ENCODE measurements around the gene DUSP9. TPM values are rescaled to one million over a fixed set of nuclear protein-coding genes. Genes with fewer than 3 reads are reported as not detected.

DUSP9 gene
- total RNA-seq, 1 experiment from 2014 or later = 14.2 TPM

- ChIA-PET POLR2A (no interaction called here), RAD21 (ENCODE audit: low non-redundant PET in 1 of 2, low total read pairs in 2 of 2, uncharacterized antibody in 2 of 2, unreplicated experiment in 2 of 2) (interaction anchor here in 1 of 2 experiments (0.6 kb wide), 1 partner anchor 31 kb away, joined by 3 read pairs; no protein-coding TSS in a partner anchor), CTCF (no interaction called here)
- Histone ChIP-seq H3K4me1 (ENCODE audit: control insufficient read depth in 1 of 2, insufficient read depth in 2 of 2, low read length in 2 of 2) (no peaks in the 10 kb centered on the region), H3K9me2 (ENCODE audit: insufficient read depth) (no peaks in the 10 kb centered on the region), H2AFZ (ENCODE audit: low read depth, low read length, poor library complexity, severe bottlenecking) (no peak overlapping the region), H3K27me3 (ENCODE audit: insufficient read depth, low read length) (no peaks in the 10 kb centered on the region), H4K20me1 (ENCODE audit: insufficient read depth) (no peaks in the 10 kb centered on the region), H3K4me3 (replicated peaks in 1 of 2; ENCODE audit: low read depth in 1 of 2, low read length in 2 of 2) (no peak overlapping the region), H3K36me3 (ENCODE audit: control insufficient read depth in 1 of 2, insufficient read depth in 2 of 2, low read length in 2 of 2) (no peaks in the 10 kb centered on the region), H3K9ac (ENCODE audit: low read length) (no peak overlapping the region), H3K4me2 (ENCODE audit: low read length) (no peak overlapping the region), H3K9me3 (ENCODE audit: control insufficient read depth in 1 of 2, insufficient read depth in 1 of 2, low read depth in 1 of 2, low read length in 2 of 2) (no peaks in the 10 kb centered on the region), H3K27ac (ENCODE audit: low read depth, low read length) (no peak overlapping the region), H3K79me2 (ENCODE audit: insufficient read depth, low read length) (no peaks in the 10 kb centered on the region)
- TF ChIP-seq RAD21 (IDR thresholded peaks at IDR 0.05; ENCODE audit: low read depth) (peak; percentile 45), ZFX (IDR thresholded peaks at IDR 0.05) (no peak)
- TF ChIP-seq, protein P1, sequence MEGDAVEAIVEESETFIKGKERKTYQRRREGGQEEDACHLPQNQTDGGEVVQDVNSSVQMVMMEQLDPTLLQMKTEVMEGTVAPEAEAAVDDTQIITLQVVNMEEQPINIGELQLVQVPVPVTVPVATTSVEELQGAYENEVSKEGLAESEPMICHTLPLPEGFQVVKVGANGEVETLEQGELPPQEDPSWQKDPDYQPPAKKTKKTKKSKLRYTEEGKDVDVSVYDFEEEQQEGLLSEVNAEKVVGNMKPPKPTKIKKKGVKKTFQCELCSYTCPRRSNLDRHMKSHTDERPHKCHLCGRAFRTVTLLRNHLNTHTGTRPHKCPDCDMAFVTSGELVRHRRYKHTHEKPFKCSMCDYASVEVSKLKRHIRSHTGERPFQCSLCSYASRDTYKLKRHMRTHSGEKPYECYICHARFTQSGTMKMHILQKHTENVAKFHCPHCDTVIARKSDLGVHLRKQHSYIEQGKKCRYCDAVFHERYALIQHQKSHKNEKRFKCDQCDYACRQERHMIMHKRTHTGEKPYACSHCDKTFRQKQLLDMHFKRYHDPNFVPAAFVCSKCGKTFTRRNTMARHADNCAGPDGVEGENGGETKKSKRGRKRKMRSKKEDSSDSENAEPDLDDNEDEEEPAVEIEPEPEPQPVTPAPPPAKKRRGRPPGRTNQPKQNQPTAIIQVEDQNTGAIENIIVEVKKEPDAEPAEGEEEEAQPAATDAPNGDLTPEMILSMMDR (IDR thresholded peaks at IDR 0.05 in 2 of 3, conservative IDR thresholded peaks at IDR 0.05 in 1 of 3; ENCODE audit: borderline replicate concordance in 1 of 3, insufficient read depth in 1 of 3, low read depth in 2 of 3, low read length in 2 of 3) = peak; percentile 55 to 76 (median 70)
- no TSS peak for BruUV-seq (replicated peaks)
- DNase-seq (ENCODE audit: low read depth, low spot score) (no peak), ATAC-seq (peak; percentile 98)
- intact Hi-C loops (cut with micrococcal nuclease) = no loop called here
Observed at GRCh38 chrX:153635788-153636668, 11.0 kb upstream of the DUSP9 start.

GRCh38 chrX:153636716-153637115 is 10.3 kb upstream of the DUSP9 start:
- no TSS peak for BruUV-seq (replicated peaks)
- ChIA-PET RAD21 (ENCODE audit: low non-redundant PET in 1 of 2, low total read pairs in 2 of 2, uncharacterized antibody in 2 of 2, unreplicated experiment in 2 of 2) (no interaction called here), CTCF (no interaction called here), POLR2A (no interaction called here)
- H3K27ac ChIP-seq (ENCODE audit: low read depth, low read length) = no peak overlapping the region
- H2AFZ ChIP-seq (ENCODE audit: low read depth, low read length, poor library complexity, severe bottlenecking) = no peak overlapping the region
- no peaks in the 10 kb centered on the region for H3K79me2 ChIP-seq (ENCODE audit: insufficient read depth, low read length)
- H3K4me3 ChIP-seq (replicated peaks in 1 of 2; ENCODE audit: low read depth in 1 of 2, low read length in 2 of 2) = no peak overlapping the region
- intact Hi-C loops (cut with micrococcal nuclease) = no loop called here
- no peaks in the 10 kb centered on the region for H3K36me3 ChIP-seq (ENCODE audit: control insufficient read depth in 1 of 2, insufficient read depth in 2 of 2, low read length in 2 of 2)
- H3K27me3 ChIP-seq (ENCODE audit: insufficient read depth, low read length) = no peaks in the 10 kb centered on the region
- H3K4me2 ChIP-seq (ENCODE audit: low read length) = no peak overlapping the region
- H3K9me2 ChIP-seq (ENCODE audit: insufficient read depth) = no peaks in the 10 kb centered on the region
- H3K4me1 ChIP-seq (ENCODE audit: control insufficient read depth in 1 of 2, insufficient read depth in 2 of 2, low read length in 2 of 2) = no peaks in the 10 kb centered on the region
- no peaks in the 10 kb centered on the region for H3K9me3 ChIP-seq (ENCODE audit: control insufficient read depth in 1 of 2, insufficient read depth in 1 of 2, low read depth in 1 of 2, low read length in 2 of 2)
- ATAC-seq = no peak; the same call in 1 of the 2 replicates
- no peaks in the 10 kb centered on the region for H4K20me1 ChIP-seq (ENCODE audit: insufficient read depth)
- H3K9ac ChIP-seq (ENCODE audit: low read length) = no peak overlapping the region
- no peak for DNase-seq (ENCODE audit: low read depth, low spot score)
- TF ChIP-seq ZFX (IDR thresholded peaks at IDR 0.05) = no peak
- TF ChIP-seq FOSL1 (IDR thresholded peaks at IDR 0.05; ENCODE audit: low read depth) = no peak
- TF ChIP-seq SRF (IDR thresholded peaks at IDR 0.05; ENCODE audit: low read depth) = no peak
- TF ChIP-seq EGR1 (IDR thresholded peaks at IDR 0.05; ENCODE audit: low read depth) = no peak
- no peak for TF ChIP-seq EZH2 (IDR thresholded peaks at IDR 0.05)
- TF ChIP-seq SP1 (IDR thresholded peaks at IDR 0.05; ENCODE audit: low read depth) = no peak
- TF ChIP-seq YY1 (IDR thresholded peaks at IDR 0.05; ENCODE audit: extremely low read depth, insufficient replicate concordance, low read depth, low read length) = no peak
- TF ChIP-seq, protein P2, sequence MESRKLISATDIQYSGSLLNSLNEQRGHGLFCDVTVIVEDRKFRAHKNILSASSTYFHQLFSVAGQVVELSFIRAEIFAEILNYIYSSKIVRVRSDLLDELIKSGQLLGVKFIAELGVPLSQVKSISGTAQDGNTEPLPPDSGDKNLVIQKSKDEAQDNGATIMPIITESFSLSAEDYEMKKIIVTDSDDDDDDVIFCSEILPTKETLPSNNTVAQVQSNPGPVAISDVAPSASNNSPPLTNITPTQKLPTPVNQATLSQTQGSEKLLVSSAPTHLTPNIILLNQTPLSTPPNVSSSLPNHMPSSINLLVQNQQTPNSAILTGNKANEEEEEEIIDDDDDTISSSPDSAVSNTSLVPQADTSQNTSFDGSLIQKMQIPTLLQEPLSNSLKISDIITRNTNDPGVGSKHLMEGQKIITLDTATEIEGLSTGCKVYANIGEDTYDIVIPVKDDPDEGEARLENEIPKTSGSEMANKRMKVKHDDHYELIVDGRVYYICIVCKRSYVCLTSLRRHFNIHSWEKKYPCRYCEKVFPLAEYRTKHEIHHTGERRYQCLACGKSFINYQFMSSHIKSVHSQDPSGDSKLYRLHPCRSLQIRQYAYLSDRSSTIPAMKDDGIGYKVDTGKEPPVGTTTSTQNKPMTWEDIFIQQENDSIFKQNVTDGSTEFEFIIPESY (IDR thresholded peaks at IDR 0.05; ENCODE audit: extremely low read depth, insufficient replicate concordance, low read length) = no peak
- TF ChIP-seq ZNF274 (IDR thresholded peaks at IDR 0.05; ENCODE audit: low read depth, low read length) = no peak
- TF ChIP-seq JUND (IDR thresholded peaks at IDR 0.05) = no peak
- TF ChIP-seq CEBPB (IDR thresholded peaks at IDR 0.05; ENCODE audit: low read depth) = no peak
- TF ChIP-seq ELF1 (IDR thresholded peaks at IDR 0.05; ENCODE audit: borderline replicate concordance, low read depth) = no peak
- no peak for TF ChIP-seq TCF7L2 (IDR thresholded peaks at IDR 0.05; ENCODE audit: borderline replicate concordance, extremely low read depth, insufficient read depth, insufficient read length)

Measured in HCT116 (cell line).